NCI-H2081 treated with DMSO at 0.1 percent for 48 hours (cell line): ENCODE data around the gene FGD3.
A peak's percentile ranks its signal among the peaks of the same experiment; 100 is the strongest.
"Not testable (repeated sequence)": the region's sequence is repeated elsewhere in the genome, so short reads cannot be mapped to it uniquely, and the experiment has no call there.

ENCODE experiments used
- DNase-seq: peaks from one replicate; lab custom pipeline; 2025; lab: John Stamatoyannopoulos, UW

Gene FGD3

GRCh38 chr9:92947268-92948037, at the start of gene FGD3:
FGD3 (plus strand) TSS chr9:92947523; CDS start chr9:92976257, 28,734 bp downstream.
- DNase-seq = peak; percentile 74

GRCh38 chr9:92905137-92905536, 42.2 kb upstream of the FGD3 start:
- not testable (repeated sequence) for DNase-seq

GRCh38 chr9:92911511-92912475, 35.5 kb upstream of the FGD3 start:
- no peak for DNase-seq

- no peak for DNase-seq
These were observed 30.0 kb upstream of the FGD3 start for GRCh38 chr9:92917176-92917800.

GRCh38 chr9:92920437-92920836, 26.9 kb upstream of the FGD3 start:
- no peak for DNase-seq

GRCh38 chr9:92931606-92932005, 15.7 kb upstream of the FGD3 start:
- no peak for DNase-seq

GRCh38 chr9:92934321-92934720, 13.0 kb upstream of the FGD3 start:
- DNase-seq = no peak

GRCh38 chr9:92938025-92938424, 9.3 kb upstream of the FGD3 start:
- no peak for DNase-seq

- no peak for DNase-seq
These were observed 5.5 kb upstream of the FGD3 start for GRCh38 chr9:92941861-92942260.

- DNase-seq = no peak
These were observed 4.4 kb upstream of the FGD3 start for GRCh38 chr9:92942688-92943616.

GRCh38 chr9:92944921-92945320, 2.4 kb upstream of the FGD3 start:
- DNase-seq = no peak

GRCh38 chr9:92945796-92946195, 1.5 kb upstream of the FGD3 start:
- DNase-seq = no peak

- no peak for DNase-seq
These were observed 763 bp downstream of the FGD3 start for GRCh38 chr9:92948038-92948534.

GRCh38 chr9:92948632-92949031, 1.3 kb downstream of the FGD3 start:
- no peak for DNase-seq

- DNase-seq = no peak
These were observed 2.1 kb downstream of the FGD3 start for GRCh38 chr9:92949266-92949982.

- no peak for DNase-seq
These were observed 3.1 kb downstream of the FGD3 start for GRCh38 chr9:92950359-92950955.

GRCh38 chr9:92952906-92953610, 5.7 kb downstream of the FGD3 start:
- DNase-seq = peak; percentile 71

GRCh38 chr9:92954049-92954861, 6.9 kb downstream of the FGD3 start:
- peak; percentile 31 for DNase-seq

GRCh38 chr9:92954886-92955285, 7.6 kb downstream of the FGD3 start:
- DNase-seq = no peak
